SU-DHL-6 (cell line): ENCODE results near the gene KIF5C.

Source experiments
- H2AFZ ChIP-seq: fragments of 200-600 bp; sonication (generic); 2 replicates; pipeline ENCODE4 v1.6.1; 2014; ENCODE audit warnings: low read depth, mild to moderate bottlenecking, moderate library complexity, mixed read lengths, antibody characterized with exemption, low read length; ENCODE audit not compliant: severe bottlenecking
- H3F3A ChIP-seq: fragments of 200-600 bp; shearing (Covaris generic); 2 replicates; pipeline ENCODE4 v1.6.0; 2016; ENCODE audit warnings: antibody characterized with exemption, mild to moderate bottlenecking; ENCODE audit not compliant: insufficient read depth
- H3K27ac ChIP-seq: fragments of 200-600 bp; sonication (generic); 2 replicates; pipeline ENCODE4 v1.5.1; 2016; ENCODE audit warnings: low read depth, mild to moderate bottlenecking, low read length, moderate library complexity, mixed read lengths
- H3K27me3 ChIP-seq: fragments of 200-600 bp; sonication (generic), shearing (Covaris generic); 2 replicates; pipeline ENCODE4 v1.6.0; 2014; ENCODE audit warnings: mild to moderate bottlenecking, low read length
- H3K36me3 ChIP-seq: fragments of 200-600 bp; sonication (generic); 2 replicates; pipeline ENCODE4 v1.6.1; 2014; ENCODE audit warnings: mild to moderate bottlenecking, low read length, mixed read lengths
- H3K4me2 ChIP-seq: fragments of 300-600, 200-600 bp; shearing (Covaris generic), sonication (generic); 2 replicates; pipeline ENCODE4 v1.6.0; 2014; ENCODE audit warnings: low read length, low read depth, mild to moderate bottlenecking; ENCODE audit not compliant: poor library complexity, severe bottlenecking
- H3K4me3 ChIP-seq: fragments of 200-600 bp; sonication (generic); 2 replicates; pipeline ENCODE4 v1.5.1; 2014; ENCODE audit warnings: antibody characterized with exemption, low read length, mild to moderate bottlenecking, mixed read lengths; ENCODE audit not compliant: insufficient read depth, poor library complexity, severe bottlenecking
- H3K79me2 ChIP-seq: fragments of 200-600 bp; sonication (generic); 2 replicates; pipeline ENCODE4 v1.6.1; 2014; ENCODE audit warnings: mild to moderate bottlenecking, low read length, moderate library complexity; ENCODE audit not compliant: insufficient read depth
- H3K9ac ChIP-seq: fragments of 200-600 bp; sonication (generic); 2 replicates; pipeline ENCODE4 v1.7.0; 2014; ENCODE audit warnings: mild to moderate bottlenecking, low read length
- H3K9me2 ChIP-seq: fragments of 200-600 bp; sonication (generic); replicated peaks from 2 replicates; pipeline ENCODE4 v1.6.1; 2014; ENCODE audit warnings: low read length; ENCODE audit not compliant: insufficient read depth
- H3K9me3 ChIP-seq: fragments of 200-600 bp; sonication (generic); 2 replicates; pipeline ENCODE4 v1.6.1; 2014; ENCODE audit warnings: low read length, mixed read lengths; ENCODE audit not compliant: insufficient read depth
- H4K20me1 ChIP-seq: fragments of 200-600 bp; sonication (generic); 2 replicates; pipeline ENCODE4 v1.6.1; 2014; ENCODE audit warnings: low read depth, mild to moderate bottlenecking, antibody characterized with exemption, low read length, moderate library complexity, mixed read lengths
- EZH2phosphoT487 ChIP-seq: fragments of 200-600 bp; sonication (generic), shearing (Covaris generic); conservative IDR thresholded peaks from 2 replicates; pipeline ENCODE4 v1.6.1; 2018; ENCODE audit warnings: mild to moderate bottlenecking, antibody characterized with exemption, low read length, moderate library complexity, mixed read lengths
- TF ChIP-seq, protein P1 (sequence below): fragments of 200-600 bp; sonication (generic); IDR thresholded peaks from one replicate; pipeline ENCODE4 v1.5.1; 2017; ENCODE audit warnings: antibody characterized with exemption, mild to moderate bottlenecking, low read length, moderate library complexity; ENCODE audit not compliant: insufficient read depth, poor library complexity, severe bottlenecking

Gene KIF5C

DNA sequence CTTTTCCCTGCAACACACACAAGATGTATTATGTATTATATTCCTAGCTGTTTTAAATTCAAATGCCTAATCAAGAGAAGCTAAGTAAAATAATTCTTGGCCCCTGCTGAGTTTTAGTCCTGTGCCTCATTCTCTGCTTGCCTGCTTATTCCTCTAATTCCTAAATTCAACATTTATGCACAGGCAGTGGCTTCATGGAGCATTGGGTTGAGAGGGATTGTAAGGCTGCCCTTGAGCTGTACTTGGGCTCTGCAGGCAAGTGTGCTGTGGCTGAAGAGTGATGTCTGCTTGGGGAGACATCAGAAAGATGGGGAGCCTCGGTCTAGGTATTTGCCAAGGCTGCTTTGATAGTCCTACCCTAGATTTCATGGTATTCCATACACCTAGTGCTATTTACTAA lies 27.8 kb downstream of the KIF5C start:
- Histone ChIP-seq H3K9me3 (no peaks in the 10 kb centered on the region), H3K79me2 (no peaks in the 10 kb centered on the region), H3K27me3 (no peaks in the 10 kb centered on the region), H3K36me3 (no peaks in the 10 kb centered on the region), H3K9me2 (no peaks in the 10 kb centered on the region), H3K27ac (no peak overlapping the region), H3F3A (no peaks in the 10 kb centered on the region), H3K4me2 (no peak overlapping the region), H3K9ac (no peak overlapping the region), H4K20me1 (no peaks in the 10 kb centered on the region), H2AFZ (no peak overlapping the region), H3K4me3 (no peak overlapping the region)
- TF ChIP-seq EZH2phosphoT487: no peak
- TF ChIP-seq, protein P1, sequence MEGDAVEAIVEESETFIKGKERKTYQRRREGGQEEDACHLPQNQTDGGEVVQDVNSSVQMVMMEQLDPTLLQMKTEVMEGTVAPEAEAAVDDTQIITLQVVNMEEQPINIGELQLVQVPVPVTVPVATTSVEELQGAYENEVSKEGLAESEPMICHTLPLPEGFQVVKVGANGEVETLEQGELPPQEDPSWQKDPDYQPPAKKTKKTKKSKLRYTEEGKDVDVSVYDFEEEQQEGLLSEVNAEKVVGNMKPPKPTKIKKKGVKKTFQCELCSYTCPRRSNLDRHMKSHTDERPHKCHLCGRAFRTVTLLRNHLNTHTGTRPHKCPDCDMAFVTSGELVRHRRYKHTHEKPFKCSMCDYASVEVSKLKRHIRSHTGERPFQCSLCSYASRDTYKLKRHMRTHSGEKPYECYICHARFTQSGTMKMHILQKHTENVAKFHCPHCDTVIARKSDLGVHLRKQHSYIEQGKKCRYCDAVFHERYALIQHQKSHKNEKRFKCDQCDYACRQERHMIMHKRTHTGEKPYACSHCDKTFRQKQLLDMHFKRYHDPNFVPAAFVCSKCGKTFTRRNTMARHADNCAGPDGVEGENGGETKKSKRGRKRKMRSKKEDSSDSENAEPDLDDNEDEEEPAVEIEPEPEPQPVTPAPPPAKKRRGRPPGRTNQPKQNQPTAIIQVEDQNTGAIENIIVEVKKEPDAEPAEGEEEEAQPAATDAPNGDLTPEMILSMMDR: no peak

DNA sequence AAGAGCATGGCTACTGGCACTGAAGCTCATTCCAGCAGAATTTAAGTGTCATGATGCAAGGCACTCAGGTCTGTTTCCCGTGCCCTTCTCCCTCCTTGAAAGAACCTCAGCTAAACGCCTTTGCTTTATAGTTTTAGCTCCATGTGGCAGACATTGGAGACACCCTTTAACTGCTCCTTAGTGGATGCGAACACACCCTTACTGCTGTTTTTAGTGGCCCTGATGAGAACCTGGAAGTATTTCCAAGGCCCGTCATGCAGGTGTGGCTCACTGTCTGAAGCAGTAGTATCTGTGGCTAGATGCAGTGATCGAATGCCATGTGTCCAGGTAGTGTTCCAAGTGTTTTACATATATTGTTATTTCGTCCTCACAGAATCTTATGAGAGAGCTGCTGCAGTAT lies 28.3 kb downstream of the KIF5C start:
- H3K27ac ChIP-seq: no peak overlapping the region
- no peaks in the 10 kb centered on the region for H3K79me2 ChIP-seq
- H3K36me3 ChIP-seq: no peaks in the 10 kb centered on the region
- H3K9me2 ChIP-seq: no peaks in the 10 kb centered on the region
- H3F3A ChIP-seq: no peaks in the 10 kb centered on the region
- H2AFZ ChIP-seq: no peak overlapping the region
- H3K4me3 ChIP-seq: no peak overlapping the region
- no peaks in the 10 kb centered on the region for H3K9me3 ChIP-seq
- no peaks in the 10 kb centered on the region for H4K20me1 ChIP-seq
- no peak overlapping the region for H3K9ac ChIP-seq
- no peak overlapping the region for H3K4me2 ChIP-seq
- TF ChIP-seq, protein P1: no peak
- no peak for TF ChIP-seq EZH2phosphoT487
- no peaks in the 10 kb centered on the region for H3K27me3 ChIP-seq

- H2AFZ ChIP-seq: no peak overlapping the region
- no peaks in the 10 kb centered on the region for H3K79me2 ChIP-seq
- H3K4me3 ChIP-seq: no peak overlapping the region
- H3K9ac ChIP-seq: no peak overlapping the region
- H3K9me3 ChIP-seq: no peaks in the 10 kb centered on the region
- TF ChIP-seq, protein P1: no peak
- TF ChIP-seq EZH2phosphoT487: no peak
- no peaks in the 10 kb centered on the region for H3K9me2 ChIP-seq
- H3K27ac ChIP-seq: no peak overlapping the region
- no peaks in the 10 kb centered on the region for H3F3A ChIP-seq
- no peaks in the 10 kb centered on the region for H4K20me1 ChIP-seq
- H3K4me2 ChIP-seq: no peak overlapping the region
- H3K36me3 ChIP-seq: no peaks in the 10 kb centered on the region
- no peaks in the 10 kb centered on the region for H3K27me3 ChIP-seq
Observed at GRCh38 chr2:148903979-148904378, 29.0 kb downstream of the KIF5C start.

GRCh38 chr2:148906124-148906523 lies 31.1 kb downstream of the KIF5C start:
- H3F3A ChIP-seq: no peaks in the 10 kb centered on the region
- no peaks in the 10 kb centered on the region for H4K20me1 ChIP-seq
- H2AFZ ChIP-seq: no peak overlapping the region
- no peaks in the 10 kb centered on the region for H3K27me3 ChIP-seq
- H3K79me2 ChIP-seq: no peaks in the 10 kb centered on the region
- no peak overlapping the region for H3K9ac ChIP-seq
- H3K9me2 ChIP-seq: no peaks in the 10 kb centered on the region
- H3K9me3 ChIP-seq: no peaks in the 10 kb centered on the region
- H3K4me3 ChIP-seq: no peak overlapping the region
- H3K4me2 ChIP-seq: no peak overlapping the region
- H3K27ac ChIP-seq: no peak overlapping the region
- H3K36me3 ChIP-seq: no peaks in the 10 kb centered on the region
- TF ChIP-seq, protein P1: no peak
- TF ChIP-seq EZH2phosphoT487: no peak
